ENCODE data around the gene HCN3.

Gene HCN3

GRCh38 chr1:155322953-155323728, 45.9 kb downstream of the HCN3 start (continued):
- no peak for TF ChIP-seq AEBP2 (tag by site-specific recombination; IDR thresholded peaks at IDR 0.05; ENCODE audit: borderline replicate concordance)
- TF ChIP-seq ZNF621 (tag by site-specific recombination; IDR thresholded peaks at IDR 0.05): no peak
- peak; percentile 74 for TF ChIP-seq SP7 (tag by site-specific recombination; IDR thresholded peaks at IDR 0.05)
- TF ChIP-seq ZBTB26 (tag by site-specific recombination; optimal IDR thresholded peaks at IDR 0.05): peak; percentile 47
- TF ChIP-seq KLF1 (tag by site-specific recombination; IDR thresholded peaks at IDR 0.05): peak; percentile 66
- no peak for TF ChIP-seq ZNF433 (tag by site-specific recombination; IDR thresholded peaks at IDR 0.05; ENCODE audit: low read depth)
- no peak for TF ChIP-seq ZNF148 (tag by site-specific recombination; IDR thresholded peaks at IDR 0.05; ENCODE audit: borderline replicate concordance)
- no peak for TF ChIP-seq ZNF596 (tag by site-specific recombination; IDR thresholded peaks at IDR 0.05)
- no peak for TF ChIP-seq ZNF513 (tag by site-specific recombination; IDR thresholded peaks at IDR 0.05)
- peak; percentile 74 for TF ChIP-seq ZNF423 (tag by site-specific recombination; IDR thresholded peaks at IDR 0.05)
- TF ChIP-seq ZNF169 (tag by site-specific recombination; IDR thresholded peaks at IDR 0.05): no peak
- no peak for TF ChIP-seq ZNF488 (tag by site-specific recombination; IDR thresholded peaks at IDR 0.05)
- no peak for TF ChIP-seq ZNF133 (tag by site-specific recombination; IDR thresholded peaks at IDR 0.05)
- no peak for TF ChIP-seq ZNF473 (tag by site-specific recombination; IDR thresholded peaks at IDR 0.05)
- TF ChIP-seq ZNF132 (tag by site-specific recombination; IDR thresholded peaks at IDR 0.05; ENCODE audit: borderline replicate concordance): no peak
- peak; percentile 78 for TF ChIP-seq ZNF660 (tag by site-specific recombination; IDR thresholded peaks at IDR 0.05)
- TF ChIP-seq ZBTB1 (tag by site-specific recombination; IDR thresholded peaks at IDR 0.05): no peak
- TF ChIP-seq ZNF10 (tag by site-specific recombination; IDR thresholded peaks at IDR 0.05): no peak; the same call in 1 of the 2 replicates
- TF ChIP-seq ZNF623 (tag by site-specific recombination; IDR thresholded peaks at IDR 0.05): no peak
- TF ChIP-seq WT1 (tag by site-specific recombination; IDR thresholded peaks at IDR 0.05): peak; percentile 46; the same call in 1 of the 2 replicates
- no peak for TF ChIP-seq GLI4 (tag by site-specific recombination; IDR thresholded peaks at IDR 0.05)
- no peak; the same call in 1 of the 2 replicates for TF ChIP-seq ZNF610 (tag by site-specific recombination; IDR thresholded peaks at IDR 0.05; ENCODE audit: borderline replicate concordance)
- TF ChIP-seq ZNF24 (tag by site-specific recombination; IDR thresholded peaks at IDR 0.05): peak; percentile 65; the same call in 1 of the 2 replicates
- peak; percentile 51 for TF ChIP-seq ZBTB10 (tag by site-specific recombination; IDR thresholded peaks at IDR 0.05)
- TF ChIP-seq ZNF548 (tag by site-specific recombination; IDR thresholded peaks at IDR 0.05): no peak
- TF ChIP-seq ZBTB8A (tag by site-specific recombination; IDR thresholded peaks at IDR 0.05): peak; percentile 96
- TF ChIP-seq ZNF626 (tag by site-specific recombination; IDR thresholded peaks at IDR 0.05): no peak
- TF ChIP-seq YY2 (tag by site-specific recombination; IDR thresholded peaks at IDR 0.05): no peak
- TF ChIP-seq ZNF692 (tag by site-specific recombination; IDR thresholded peaks at IDR 0.05): peak; percentile 82

Measured in HEK293 (cell line).